ENCODE data around the gene LDLRAD3. TPM values are rescaled to one million over a fixed set of nuclear protein-coding genes. Genes with fewer than 3 reads are reported as not detected.
"Not testable (repeated sequence)": the region's sequence is repeated elsewhere in the genome, so short reads cannot be mapped to it uniquely, and the experiment has no call there.

The LDLRAD3 gene
- polyA plus RNA-seq, 1 donor: 11.1 TPM

DNA sequence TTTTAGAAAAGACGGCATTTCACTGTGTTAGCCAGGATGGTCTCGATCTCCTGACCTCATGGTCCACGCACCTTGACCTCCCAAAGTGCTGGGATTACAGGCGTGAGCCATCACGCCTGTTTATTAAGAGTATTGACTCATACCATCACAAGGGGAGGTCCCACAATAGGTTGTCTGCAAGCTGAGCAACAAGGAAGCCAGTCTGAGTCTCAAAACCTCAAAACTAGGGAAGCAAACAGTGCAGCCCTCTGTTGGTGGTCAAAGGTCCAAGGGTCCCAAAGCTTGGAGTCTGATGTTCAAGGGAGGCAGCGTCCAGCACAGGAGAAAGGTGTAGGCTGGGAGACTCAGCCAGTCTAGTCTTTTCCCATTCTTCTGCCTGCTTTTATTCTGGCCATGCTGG, 32.8 kb upstream of the LDLRAD3 start:
- no peak overlapping the region for H3K4me3 ChIP-seq (ENCODE audit: low read length)
- no peak overlapping the region for H3K27ac ChIP-seq (ENCODE audit: low read length)
- H3K4me1 ChIP-seq (ENCODE audit: control insufficient read depth, insufficient read depth, low read length): no peaks in the 10 kb centered on the region
- no peaks in the 10 kb centered on the region for H3K27me3 ChIP-seq (ENCODE audit: control insufficient read depth, insufficient read depth, low read length)
- no peaks in the 10 kb centered on the region for H3K9me3 ChIP-seq (ENCODE audit: control insufficient read depth, low read depth, low read length)
- no peaks in the 10 kb centered on the region for H3K36me3 ChIP-seq (ENCODE audit: control insufficient read depth, insufficient read depth, low read length)
- no peak for DNase-seq
- 100% methylated on average over 3 of the region's 6 CpGs for WGBS (ENCODE audit: insufficient coverage, low lambda C conversion rate)

DNA sequence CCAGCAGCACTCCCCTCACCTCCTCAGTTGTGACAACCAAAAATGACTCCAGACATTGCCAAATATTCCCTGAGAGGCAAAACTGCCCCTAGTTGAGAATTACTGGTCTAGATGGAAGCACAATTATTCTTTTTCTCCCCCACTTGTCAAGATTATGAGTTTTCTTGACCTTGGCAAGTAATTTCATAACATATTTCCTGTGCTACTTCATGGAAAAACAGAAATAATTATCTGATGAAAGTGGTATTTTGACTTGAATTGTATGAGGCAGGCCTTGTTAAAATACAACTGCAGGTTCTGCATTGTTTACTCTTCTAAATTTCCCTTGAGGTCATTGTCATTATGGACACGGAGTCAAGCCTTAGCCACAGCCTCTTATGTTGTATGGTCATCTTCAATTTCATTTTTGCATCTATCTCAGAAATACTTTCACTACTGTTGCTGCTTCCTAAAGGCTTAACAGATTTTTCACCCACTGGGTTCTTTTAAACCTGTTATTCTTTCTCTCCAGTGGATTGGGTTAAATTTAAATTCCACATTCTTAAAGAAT, 32.2 kb upstream of the LDLRAD3 start:
- WGBS (ENCODE audit: insufficient coverage, low lambda C conversion rate): 50% methylated on average over 1 of the region's 1 CpG
- Histone ChIP-seq H3K9me3 (ENCODE audit: control insufficient read depth, low read depth, low read length) (no peaks in the 10 kb centered on the region), H3K27ac (ENCODE audit: low read length) (no peak overlapping the region), H3K27me3 (ENCODE audit: control insufficient read depth, insufficient read depth, low read length) (no peaks in the 10 kb centered on the region), H3K36me3 (ENCODE audit: control insufficient read depth, insufficient read depth, low read length) (no peaks in the 10 kb centered on the region), H3K4me3 (ENCODE audit: low read length) (no peak overlapping the region), H3K4me1 (ENCODE audit: control insufficient read depth, insufficient read depth, low read length) (no peaks in the 10 kb centered on the region)
- no peak for DNase-seq

GRCh38 chr11:35912436-35912835, 31.4 kb upstream of the LDLRAD3 start:
- no CpG with 5 or more reads among the region's 7 CpGs for WGBS (ENCODE audit: insufficient coverage, low lambda C conversion rate)
- not testable (repeated sequence) for H3K27me3 ChIP-seq (ENCODE audit: control insufficient read depth, insufficient read depth, low read length); H3K9me3 ChIP-seq (ENCODE audit: control insufficient read depth, low read depth, low read length); H3K27ac ChIP-seq (ENCODE audit: low read length); DNase-seq; H3K36me3 ChIP-seq (ENCODE audit: control insufficient read depth, insufficient read depth, low read length); H3K4me3 ChIP-seq (ENCODE audit: low read length); H3K4me1 ChIP-seq (ENCODE audit: control insufficient read depth, insufficient read depth, low read length)

DNA sequence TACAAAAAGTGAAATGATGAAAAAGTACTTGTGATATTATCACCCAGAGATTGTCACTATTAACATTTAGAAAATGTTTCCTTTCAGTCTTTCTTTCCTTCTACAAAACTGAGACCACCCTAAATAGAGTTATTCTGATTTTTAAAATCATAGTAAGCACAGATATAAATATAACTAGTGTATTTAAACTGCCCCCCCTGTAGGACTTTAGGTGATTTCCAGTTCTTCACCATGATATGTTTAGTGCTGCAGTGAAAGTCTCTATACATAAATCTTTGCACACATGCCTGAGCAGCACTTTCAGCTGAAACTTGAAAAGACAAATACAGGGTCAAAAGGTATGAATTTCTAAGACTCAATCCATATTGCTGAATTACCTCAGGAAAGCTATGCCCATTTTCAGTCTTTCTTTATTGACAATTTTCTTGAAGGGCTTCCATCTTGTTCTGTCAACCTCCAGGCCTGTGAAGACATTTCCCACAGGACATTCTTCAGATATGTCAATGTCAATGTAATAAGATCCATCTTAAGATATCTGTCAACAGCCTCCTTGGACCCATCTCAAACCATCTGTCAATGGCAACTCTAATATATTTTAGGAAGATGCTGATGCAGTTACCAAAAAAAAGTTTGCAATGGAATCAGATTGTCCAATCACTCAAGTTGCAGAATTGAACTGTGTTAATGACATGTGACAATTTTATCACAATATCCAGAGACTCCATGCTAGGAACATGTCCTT, 30.8 kb upstream of the LDLRAD3 start:
- H3K4me1 ChIP-seq (ENCODE audit: control insufficient read depth, insufficient read depth, low read length): no peaks in the 10 kb centered on the region
- no peaks in the 10 kb centered on the region for H3K36me3 ChIP-seq (ENCODE audit: control insufficient read depth, insufficient read depth, low read length)
- H3K9me3 ChIP-seq (ENCODE audit: control insufficient read depth, low read depth, low read length): no peaks in the 10 kb centered on the region
- no peak overlapping the region for H3K4me3 ChIP-seq (ENCODE audit: low read length)
- no peak for DNase-seq
- no peaks in the 10 kb centered on the region for H3K27me3 ChIP-seq (ENCODE audit: control insufficient read depth, insufficient read depth, low read length)
- H3K27ac ChIP-seq (ENCODE audit: low read length): no peak overlapping the region

GRCh38 chr11:35914816-35915215, 29.0 kb upstream of the LDLRAD3 start:
- H3K4me1 ChIP-seq (ENCODE audit: control insufficient read depth, insufficient read depth, low read length): no peaks in the 10 kb centered on the region
- H3K36me3 ChIP-seq (ENCODE audit: control insufficient read depth, insufficient read depth, low read length): no peaks in the 10 kb centered on the region
- peak; percentile 46 to 63 for DNase-seq
- H3K27ac ChIP-seq (ENCODE audit: low read length): no peak overlapping the region
- H3K27me3 ChIP-seq (ENCODE audit: control insufficient read depth, insufficient read depth, low read length): no peaks in the 10 kb centered on the region
- WGBS (ENCODE audit: insufficient coverage, low lambda C conversion rate): 60% methylated on average over 1 of the region's 3 CpGs
- no peaks in the 10 kb centered on the region for H3K9me3 ChIP-seq (ENCODE audit: control insufficient read depth, low read depth, low read length)
- H3K4me3 ChIP-seq (ENCODE audit: low read length): no peak overlapping the region

- DNase-seq: no peak
- Histone ChIP-seq H3K36me3 (ENCODE audit: control insufficient read depth, insufficient read depth, low read length) (no peaks in the 10 kb centered on the region), H3K4me3 (ENCODE audit: low read length) (no peak overlapping the region), H3K4me1 (ENCODE audit: control insufficient read depth, insufficient read depth, low read length) (no peaks in the 10 kb centered on the region), H3K9me3 (ENCODE audit: control insufficient read depth, low read depth, low read length) (no peaks in the 10 kb centered on the region), H3K27me3 (ENCODE audit: control insufficient read depth, insufficient read depth, low read length) (no peaks in the 10 kb centered on the region), H3K27ac (ENCODE audit: low read length) (no peak overlapping the region)
- no CpG with 5 or more reads among the region's 1 CpG for WGBS (ENCODE audit: insufficient coverage, low lambda C conversion rate)
Measured at GRCh38 chr11:35916270-35916669, 27.6 kb upstream of the LDLRAD3 start.

DNA sequence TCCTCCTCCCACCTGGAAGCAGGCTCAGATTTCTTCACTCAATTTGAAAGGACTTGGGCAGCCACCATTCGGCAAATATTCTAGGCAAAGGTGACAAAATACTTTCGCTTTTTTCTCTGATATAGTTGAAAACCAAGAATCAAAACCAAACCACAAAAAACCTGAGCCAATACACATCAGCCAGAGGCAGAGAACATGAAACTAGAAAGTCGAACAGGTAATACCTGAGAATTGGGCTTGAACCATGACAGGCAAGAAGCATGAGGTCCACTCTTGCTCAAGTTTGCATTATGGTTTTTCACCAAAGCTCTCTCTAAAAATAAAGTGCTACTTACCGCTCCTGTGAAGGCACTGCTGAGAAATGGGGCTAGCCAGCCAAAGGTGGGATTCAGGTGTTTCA, 26.2 kb upstream of the LDLRAD3 start:
- Histone ChIP-seq H3K9me3 (ENCODE audit: control insufficient read depth, low read depth, low read length) (no peaks in the 10 kb centered on the region), H3K27me3 (ENCODE audit: control insufficient read depth, insufficient read depth, low read length) (no peaks in the 10 kb centered on the region), H3K36me3 (ENCODE audit: control insufficient read depth, insufficient read depth, low read length) (no peaks in the 10 kb centered on the region), H3K27ac (ENCODE audit: low read length) (no peak overlapping the region), H3K4me1 (ENCODE audit: control insufficient read depth, insufficient read depth, low read length) (no peaks in the 10 kb centered on the region), H3K4me3 (ENCODE audit: low read length) (no peak overlapping the region)
- no CpG with 5 or more reads among the region's 4 CpGs for WGBS (ENCODE audit: insufficient coverage, low lambda C conversion rate)
- DNase-seq: no peak

DNA sequence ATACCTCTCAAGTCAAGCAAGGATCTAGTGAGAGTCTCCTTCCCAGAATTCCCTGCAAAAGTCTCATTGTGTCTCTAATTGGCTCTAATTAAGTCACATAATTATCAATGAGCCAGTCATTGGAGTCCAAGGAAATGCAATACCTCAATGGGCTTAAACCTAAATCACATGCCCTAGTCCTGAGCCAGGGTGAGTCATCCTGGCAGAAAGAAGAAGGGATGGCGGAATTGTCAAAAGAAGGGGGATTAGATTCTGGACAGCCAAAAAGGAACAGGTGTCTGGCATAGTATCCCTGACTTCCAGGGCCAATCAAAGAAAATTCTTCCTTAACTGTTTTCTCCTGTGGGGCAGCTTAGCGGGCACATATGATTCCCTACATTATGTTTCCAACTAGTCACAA, 25.1 kb upstream of the LDLRAD3 start:
- Histone ChIP-seq H3K36me3 (ENCODE audit: control insufficient read depth, insufficient read depth, low read length) (no peaks in the 10 kb centered on the region), H3K27me3 (ENCODE audit: control insufficient read depth, insufficient read depth, low read length) (no peaks in the 10 kb centered on the region), H3K27ac (ENCODE audit: low read length) (no peak overlapping the region), H3K4me1 (ENCODE audit: control insufficient read depth, insufficient read depth, low read length) (no peaks in the 10 kb centered on the region), H3K4me3 (ENCODE audit: low read length) (no peak overlapping the region), H3K9me3 (ENCODE audit: control insufficient read depth, low read depth, low read length) (no peaks in the 10 kb centered on the region)
- no peak for DNase-seq
- WGBS (ENCODE audit: insufficient coverage, low lambda C conversion rate): no CpG with 5 or more reads among the region's 2 CpGs

DNA sequence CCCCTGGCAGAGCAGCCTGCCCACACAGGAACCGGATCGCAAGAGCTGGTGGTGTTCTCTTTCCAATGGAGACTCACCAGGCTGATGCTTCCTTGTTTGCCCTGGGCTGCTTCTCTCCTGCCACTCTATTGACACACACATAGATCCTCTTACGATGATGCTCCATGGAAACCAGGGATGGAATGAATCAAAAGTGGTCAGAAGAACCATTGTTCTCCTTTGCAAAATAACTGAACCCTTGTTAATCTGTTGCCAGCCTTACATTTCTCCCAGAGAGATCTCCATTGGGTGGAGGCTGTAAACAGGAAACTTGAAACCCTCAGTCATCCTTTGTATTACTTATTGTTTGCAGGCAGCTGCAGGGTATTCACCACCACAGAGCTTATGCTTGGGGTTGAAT, 24.6 kb upstream of the LDLRAD3 start:
- H3K36me3 ChIP-seq (ENCODE audit: control insufficient read depth, insufficient read depth, low read length): no peaks in the 10 kb centered on the region
- no peak for DNase-seq
- H3K4me1 ChIP-seq (ENCODE audit: control insufficient read depth, insufficient read depth, low read length): no peaks in the 10 kb centered on the region
- WGBS (ENCODE audit: insufficient coverage, low lambda C conversion rate): no CpG with 5 or more reads among the region's 3 CpGs
- no peaks in the 10 kb centered on the region for H3K27me3 ChIP-seq (ENCODE audit: control insufficient read depth, insufficient read depth, low read length)
- H3K27ac ChIP-seq (ENCODE audit: low read length): no peak overlapping the region
- H3K9me3 ChIP-seq (ENCODE audit: control insufficient read depth, low read depth, low read length): no peaks in the 10 kb centered on the region
- H3K4me3 ChIP-seq (ENCODE audit: low read length): no peak overlapping the region

DNA sequence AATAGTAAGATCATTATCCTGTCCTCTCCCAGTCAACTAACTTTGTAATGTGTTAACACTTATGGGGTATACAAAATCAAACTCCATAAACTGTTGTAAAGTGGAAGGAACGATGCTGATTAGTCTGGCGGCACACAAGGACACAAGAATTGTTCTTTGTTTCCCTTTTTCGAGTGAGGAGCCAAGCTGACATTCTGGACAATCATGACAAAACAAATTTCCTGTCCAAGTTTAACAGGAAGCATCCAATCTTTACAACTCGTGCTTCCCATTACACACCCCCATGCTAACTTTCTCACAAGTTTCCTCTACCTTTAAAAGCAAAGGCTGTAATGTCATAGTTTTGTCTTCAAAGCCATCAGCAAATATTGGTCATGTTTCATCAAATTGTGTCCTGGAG, 20.4 kb upstream of the LDLRAD3 start:
- Histone ChIP-seq H3K27ac (ENCODE audit: low read length) (no peak overlapping the region), H3K27me3 (ENCODE audit: control insufficient read depth, insufficient read depth, low read length) (peaks cover 6% of the 10 kb centered on the region), H3K4me1 (ENCODE audit: control insufficient read depth, insufficient read depth, low read length) (peaks cover 12% of the 10 kb centered on the region), H3K4me3 (ENCODE audit: low read length) (no peak overlapping the region), H3K36me3 (ENCODE audit: control insufficient read depth, insufficient read depth, low read length) (no peaks in the 10 kb centered on the region), H3K9me3 (ENCODE audit: control insufficient read depth, low read depth, low read length) (no peaks in the 10 kb centered on the region)
- 40% methylated on average over 2 of the region's 4 CpGs for WGBS (ENCODE audit: insufficient coverage, low lambda C conversion rate)
- no peak for DNase-seq

DNA sequence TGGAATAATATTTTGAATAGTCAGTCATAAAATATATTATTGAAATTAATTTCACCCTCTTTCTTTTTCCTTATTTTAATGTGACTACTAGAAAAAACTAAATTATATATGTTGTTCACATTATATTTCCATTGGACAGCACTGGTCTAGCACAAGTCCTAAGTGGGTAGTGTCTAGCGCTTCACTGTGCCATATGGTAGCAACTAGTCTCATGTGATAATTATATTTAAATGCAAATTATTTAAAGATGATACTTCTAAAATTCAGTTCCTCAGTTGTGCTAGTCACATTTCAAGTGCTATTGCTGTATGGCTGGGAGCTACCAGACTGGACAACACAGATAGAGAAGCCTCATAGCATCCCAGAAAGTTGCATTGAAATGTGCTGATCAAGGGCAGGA, 19.1 kb upstream of the LDLRAD3 start:
- peaks cover 6% of the 10 kb centered on the region for H3K27me3 ChIP-seq (ENCODE audit: control insufficient read depth, insufficient read depth, low read length)
- no peak overlapping the region for H3K4me3 ChIP-seq (ENCODE audit: low read length)
- peaks cover 15% of the 10 kb centered on the region for H3K4me1 ChIP-seq (ENCODE audit: control insufficient read depth, insufficient read depth, low read length)
- WGBS (ENCODE audit: insufficient coverage, low lambda C conversion rate): no CpG with 5 or more reads among the region's 1 CpG
- H3K9me3 ChIP-seq (ENCODE audit: control insufficient read depth, low read depth, low read length): no peaks in the 10 kb centered on the region
- no peaks in the 10 kb centered on the region for H3K36me3 ChIP-seq (ENCODE audit: control insufficient read depth, insufficient read depth, low read length)
- H3K27ac ChIP-seq (ENCODE audit: low read length): no peak overlapping the region
- DNase-seq: no peak

Measured in large intestine (tissue), 3 donors.